HUES64 (cell line): ENCODE results near the gene TRAF6.

Experiments
- H3K27ac ChIP-seq: 2 replicates; pipeline ENCODE4 v1.7.0; 2013; ENCODE audit warnings: low read depth, low read length, inconsistent platforms
- H3K27me3 ChIP-seq: 2 replicates; pipeline ENCODE4 v1.6.1; 2013; ENCODE audit warnings: mild to moderate bottlenecking, low read length; ENCODE audit not compliant: insufficient read depth
- H3K36me3 ChIP-seq: 2 replicates; pipeline ENCODE4 v1.6.1; 2013; ENCODE audit warnings: mild to moderate bottlenecking, low read length; ENCODE audit not compliant: insufficient read depth
- H3K4me1 ChIP-seq: 2 replicates; pipeline ENCODE4 v1.6.1; 2013; ENCODE audit warnings: mild to moderate bottlenecking, low read length, moderate library complexity; ENCODE audit not compliant: insufficient read depth
- H3K4me3 ChIP-seq: 2 replicates; pipeline ENCODE4 v1.5.1; 2013; ENCODE audit warnings: mild to moderate bottlenecking, low read length, moderate library complexity
- H3K9ac ChIP-seq: 2 replicates; pipeline ENCODE4 v1.6.1; 2013; ENCODE audit warnings: mild to moderate bottlenecking, low read depth, low read length
- H3K9me3 ChIP-seq: 2 replicates; pipeline ENCODE4 v1.6.1; 2013; ENCODE audit warnings: low read depth, low read length; ENCODE audit not compliant: insufficient read depth
- WGBS: fragments of 150-250, 120-280 bp; methylation state at CpG from one replicate; pipeline ENCODE4 v1.1.7; 2013; ENCODE audit warnings: missing lambda C conversion rate; 5-methylcytosine and 5-hydroxymethylcytosine counted together

TRAF6 gene

GRCh38 chr11:36447947-36448346, 62.1 kb downstream of the TRAF6 start:
- Histone ChIP-seq H3K9me3 (no peaks in the 10 kb centered on the region), H3K27me3 (no peaks in the 10 kb centered on the region), H3K4me3 (no peak overlapping the region), H3K36me3 (peaks cover 14% of the 10 kb centered on the region), H3K4me1 (peaks cover 6% of the 10 kb centered on the region; the same call in 1 of the 2 replicates), H3K9ac (no peak overlapping the region), H3K27ac (no peak overlapping the region)
- WGBS = 89% methylated on average over 8 of the region's 8 CpGs

GRCh38 chr11:36447514-36447913, 62.6 kb downstream of the TRAF6 start:
- H3K36me3 ChIP-seq = peaks cover 14% of the 10 kb centered on the region
- no peak overlapping the region for H3K27ac ChIP-seq
- H3K9me3 ChIP-seq = no peaks in the 10 kb centered on the region
- WGBS = 89% methylated on average over 2 of the region's 2 CpGs
- peaks cover 6% of the 10 kb centered on the region; the same call in 1 of the 2 replicates for H3K4me1 ChIP-seq
- no peaks in the 10 kb centered on the region for H3K27me3 ChIP-seq
- no peak overlapping the region for H3K4me3 ChIP-seq
- H3K9ac ChIP-seq = no peak overlapping the region

- Histone ChIP-seq H3K9me3 (no peaks in the 10 kb centered on the region), H3K4me1 (peaks cover 6% of the 10 kb centered on the region; the same call in 1 of the 2 replicates), H3K4me3 (no peak overlapping the region), H3K27me3 (no peaks in the 10 kb centered on the region), H3K9ac (no peak overlapping the region), H3K36me3 (peaks cover 12% of the 10 kb centered on the region), H3K27ac (no peak overlapping the region)
- WGBS = 90% methylated on average over 7 of the region's 7 CpGs
Measured at GRCh38 chr11:36446135-36446534, 63.9 kb downstream of the TRAF6 start.

- Histone ChIP-seq H3K27me3 (no peaks in the 10 kb centered on the region), H3K4me1 (peaks cover 6% of the 10 kb centered on the region; the same call in 1 of the 2 replicates), H3K4me3 (no peak overlapping the region), H3K36me3 (peaks cover 6% of the 10 kb centered on the region), H3K9me3 (no peaks in the 10 kb centered on the region), H3K9ac (no peak overlapping the region), H3K27ac (no peak overlapping the region)
- 93% methylated on average over 2 of the region's 2 CpGs for WGBS
Measured at GRCh38 chr11:36443661-36444060, 66.4 kb downstream of the TRAF6 start.

GRCh38 chr11:36441610-36442208, 68.4 kb downstream of the TRAF6 start:
- Histone ChIP-seq H3K27ac (no peak overlapping the region), H3K27me3 (no peaks in the 10 kb centered on the region), H3K4me1 (no peaks in the 10 kb centered on the region; the same call in 1 of the 2 replicates), H3K36me3 (peaks cover 3% of the 10 kb centered on the region), H3K4me3 (no peak overlapping the region), H3K9ac (no peak overlapping the region), H3K9me3 (no peaks in the 10 kb centered on the region)
- WGBS = 96% methylated on average over 2 of the region's 2 CpGs

GRCh38 chr11:36438126-36438525, 71.9 kb downstream of the TRAF6 start:
- no peaks in the 10 kb centered on the region for H3K4me1 ChIP-seq
- H3K36me3 ChIP-seq = peaks cover 10% of the 10 kb centered on the region; the same call in 1 of the 2 replicates
- H3K27me3 ChIP-seq = no peaks in the 10 kb centered on the region
- no peaks in the 10 kb centered on the region for H3K9me3 ChIP-seq
- WGBS = 95% methylated on average over 2 of the region's 5 CpGs
- H3K27ac ChIP-seq = no peak overlapping the region
- H3K4me3 ChIP-seq = no peak overlapping the region
- H3K9ac ChIP-seq = no peak overlapping the region

- 97% methylated on average over 3 of the region's 3 CpGs for WGBS
- Histone ChIP-seq H3K9ac (no peak overlapping the region), H3K9me3 (no peaks in the 10 kb centered on the region), H3K4me3 (no peak overlapping the region), H3K27me3 (no peaks in the 10 kb centered on the region), H3K36me3 (peaks cover 10% of the 10 kb centered on the region; the same call in 1 of the 2 replicates), H3K4me1 (no peaks in the 10 kb centered on the region), H3K27ac (no peak overlapping the region)
Measured at GRCh38 chr11:36437413-36437812, 72.7 kb downstream of the TRAF6 start.
